Fibroblast of villous mesenchyme (primary cell): Measurements from ENCODE around the gene C17orf75. TPM values are rescaled to one million over a fixed set of nuclear protein-coding genes. Genes with fewer than 3 reads are reported as not detected.

Experiments
- DNase-seq: peaks from one replicate; pipeline ENCODE4 v3.0.0-alpha.2; 2010; ENCODE audit warnings: low read depth
- H3K4me3 ChIP-seq: 2 replicates; pipeline ENCODE4 v1.5.1; 2011; ENCODE audit warnings: low read depth, mild to moderate bottlenecking, low read length
- CTCF ChIP-seq: IDR thresholded peaks from 2 replicates; pipeline ENCODE4 v1.5.1; 2012; ENCODE audit warnings: low read depth, mild to moderate bottlenecking, low read length; ENCODE audit not compliant: insufficient read depth
- total RNA-seq: library from RNA; depleted of rRNA; stranded (reverse); fragments of >200 nt; gene quantifications from 2 replicates; pipeline ENCODE4 v1.2.3, GENCODE V29; 2012

C17orf75 gene
- total RNA-seq, 1 donor: 18.6 TPM

DNA sequence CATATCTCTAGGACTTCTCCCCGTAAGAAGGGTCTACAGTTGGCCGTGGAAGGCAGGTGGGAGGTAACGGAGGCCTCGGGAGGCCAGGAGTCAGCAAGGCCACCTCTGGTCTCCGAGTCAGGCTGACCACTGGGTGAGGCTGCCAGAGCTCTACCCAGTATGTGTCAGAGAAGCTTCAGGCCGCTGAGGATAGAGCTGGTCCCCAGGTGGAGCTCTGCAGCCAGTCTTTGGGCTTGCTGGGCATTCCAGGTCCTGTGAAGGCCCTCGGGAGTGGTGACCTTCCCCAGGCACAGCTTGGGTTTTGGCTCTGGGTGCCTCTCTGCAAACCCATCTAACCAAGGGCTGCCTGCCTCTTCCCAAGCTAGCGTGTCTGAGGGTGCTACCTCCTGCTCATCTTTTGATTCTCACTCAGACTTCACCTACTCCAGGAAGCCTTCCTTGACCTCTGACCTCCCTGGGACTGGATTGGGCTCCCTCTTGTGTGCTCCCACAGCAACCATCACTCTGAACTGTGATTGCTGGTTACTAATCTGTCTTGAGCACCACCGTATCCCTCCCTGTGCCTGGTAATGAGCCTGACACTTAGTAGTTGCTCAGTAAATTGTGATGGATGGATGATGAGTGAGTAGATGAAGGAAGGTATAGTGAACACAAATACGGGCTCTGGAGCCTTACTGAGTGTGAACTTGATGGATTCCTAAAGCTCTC lies 54.0 kb downstream of the C17orf75 start:
- DNase-seq: no peak

DNA sequence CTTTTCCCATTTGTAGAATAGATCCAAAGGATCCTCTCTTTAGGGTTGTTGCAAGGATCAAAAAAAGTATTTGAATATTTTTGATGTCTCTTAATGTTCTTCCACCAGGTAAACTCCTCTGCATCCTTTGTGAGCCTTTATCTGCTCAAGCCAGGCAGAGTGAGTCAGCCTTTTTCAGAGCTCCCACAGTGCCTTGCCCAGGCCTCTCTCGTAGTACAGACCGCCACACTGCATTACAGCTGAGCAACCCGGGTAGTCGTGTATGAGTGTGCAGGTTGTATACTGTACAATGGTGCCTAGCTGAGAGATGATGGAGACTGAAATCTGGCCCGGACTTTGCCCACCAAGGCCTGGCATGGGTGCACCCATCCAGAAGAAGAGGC lies 55.5 kb downstream of the C17orf75 start:
- TF ChIP-seq CTCF: no peak
- no peak for DNase-seq
- H3K4me3 ChIP-seq: no peak overlapping the region

More for the DNA sequence above, 54.0 kb downstream of the C17orf75 start:
- no peak overlapping the region for H3K4me3 ChIP-seq
- TF ChIP-seq CTCF: no peak

GRCh38 chr17:32285746-32286517 lies 56.0 kb downstream of the C17orf75 start:
- no peak overlapping the region for H3K4me3 ChIP-seq
- no peak for TF ChIP-seq CTCF
- no peak for DNase-seq

DNA sequence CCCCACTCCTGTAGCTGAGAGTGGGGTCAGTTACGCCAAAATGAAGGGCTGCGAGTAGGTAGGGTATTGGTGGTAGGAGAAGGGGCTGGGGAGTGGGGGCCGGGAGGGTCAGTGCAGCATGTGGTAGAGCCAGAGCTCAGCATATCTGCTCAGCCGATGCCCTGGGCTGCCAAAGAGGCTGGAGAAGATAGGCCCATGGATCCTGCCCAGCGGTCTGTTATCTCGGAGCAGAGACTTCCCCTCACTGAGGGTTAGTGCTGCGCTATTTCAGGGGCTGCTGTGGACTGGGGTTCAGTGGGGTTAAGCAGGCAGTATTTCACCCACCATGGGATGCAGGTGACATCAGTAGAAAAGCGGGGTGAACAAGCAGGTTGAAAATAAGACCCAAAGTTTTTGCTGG lies 56.7 kb downstream of the C17orf75 start:
- no peak for TF ChIP-seq CTCF

GRCh38 chr17:32283745-32284201 lies 58.2 kb downstream of the C17orf75 start:
- no peak for DNase-seq
- no peak overlapping the region for H3K4me3 ChIP-seq
- TF ChIP-seq CTCF: no peak

More for the DNA sequence above, 56.7 kb downstream of the C17orf75 start:
- DNase-seq: no peak
- H3K4me3 ChIP-seq: no peak overlapping the region

DNA sequence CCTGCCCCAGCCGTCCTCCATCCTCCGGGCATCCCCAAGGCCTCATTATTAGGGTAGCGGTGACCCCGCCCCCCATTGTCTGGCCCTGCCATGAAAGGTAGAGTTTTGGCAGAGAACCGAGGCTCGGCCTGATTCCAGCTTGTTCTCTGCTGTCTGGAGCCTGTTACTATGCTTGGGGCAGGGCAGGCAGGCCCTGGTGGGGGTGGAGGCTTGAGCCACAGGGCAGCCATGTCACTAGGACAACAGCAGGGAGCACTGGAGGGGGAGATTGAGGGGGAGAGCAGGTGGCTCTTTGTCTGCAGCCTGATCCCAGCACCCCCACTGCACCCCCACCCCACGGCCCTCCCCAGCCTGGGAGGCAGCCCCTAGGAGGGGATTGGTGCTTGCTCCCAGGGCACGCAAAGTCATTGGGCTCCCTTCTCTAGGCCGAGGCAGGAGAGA lies 60.9 kb downstream of the C17orf75 start:
- no peak overlapping the region for H3K4me3 ChIP-seq
- no peak for TF ChIP-seq CTCF
- DNase-seq: no peak
